Prostate gland (tissue), 2 donors: ENCODE results near the gene ABCG8.

ENCODE experiments used
- CTCF ChIP-seq, 4 experiments: fragments of 200-600 bp in 2 of 4; fragments of 450-650 bp in 2 of 4; sonication (generic) in 2 of 4; IDR thresholded peaks; 1 replicate in 3 of 4; 2 replicates in 1 of 4; pipeline ENCODE4 v1.5.1; 2016 to 2019; ENCODE audit warnings: antibody characterized with exemption in 4 of 4, mild to moderate bottlenecking in 2 of 4, moderate library complexity in 2 of 4
- POLR2A ChIP-seq: fragments of 450-650 bp; IDR thresholded peaks from one replicate; pipeline ENCODE4 v1.6.1; 2016; ENCODE audit warnings: antibody characterized with exemption, mild to moderate bottlenecking

GRCh38 chr2:43872151-43872550 is 33.4 kb downstream of the ABCG8 start:
- TF ChIP-seq CTCF (IDR thresholded peaks at IDR 0.05) (no peak), POLR2A (no peak)
